ENCODE results near the gene SIN3A. TPM values are rescaled to one million over a fixed set of nuclear protein-coding genes. Genes with fewer than 3 reads are reported as not detected.

The SIN3A gene
- total and polyA plus RNA-seq, 2 experiments from 2014 or later: 24.3 to 73.0 TPM

- Mint-ChIP-seq H3K36me3 (ENCODE audit: low read depth) (peaks cover 43% of the 10 kb centered on the region), H3K9me3 (no peaks in the 10 kb centered on the region; the same call in 2 of the 3 replicates), H3K4me1 (peaks cover 12% of the 10 kb centered on the region), H3K27ac (no peak overlapping the region), H3K4me3 (no peak overlapping the region), H3K27me3 (ENCODE audit: insufficient read depth, low read depth, poor library complexity) (peaks cover 13% of the 10 kb centered on the region)
- Histone ChIP-seq H3K27me3 (ENCODE audit: insufficient read depth) (no peaks in the 10 kb centered on the region), H3K4me3 (no peak overlapping the region), H4K20me1 (replicated peaks; ENCODE audit: insufficient read depth) (no peaks in the 10 kb centered on the region; the same call in none of the 2 replicates), H3F3A (replicated peaks; ENCODE audit: low read depth) (peaks cover 20% of the 10 kb centered on the region; the same call in 1 of the 2 replicates), H3K27ac (ENCODE audit: low read depth) (no peak overlapping the region), H3K4me2 (no peak overlapping the region), H3K9me2 (ENCODE audit: insufficient read depth) (no peaks in the 10 kb centered on the region), H3K36me3 (ENCODE audit: insufficient read depth) (peaks cover 4% of the 10 kb centered on the region; the same call in 1 of the 2 replicates), H2AFZ (no peak overlapping the region), H3K4me1 (ENCODE audit: insufficient read depth) (peaks cover 13% of the 10 kb centered on the region; the same call in 1 of the 2 replicates), H3K79me2 (replicated peaks; ENCODE audit: insufficient read depth) (0 out of 2 replicates have a peak, but pooled peaks cover 6% of the 10 kb centered on the region)
- DNase-seq (ENCODE audit: low spot score): no peak
- TF ChIP-seq STAT1 (IDR thresholded peaks at IDR 0.05; ENCODE audit: unreplicated experiment) (no peak), CREB1 (CRISPR knock-in tag; IDR thresholded peaks at IDR 0.05; ENCODE audit: low read depth) (no peak), ZNF114 (CRISPR knock-in tag; IDR thresholded peaks at IDR 0.05) (no peak), CTCF (conservative IDR thresholded peaks at IDR 0.05; ENCODE audit: low read depth in 2 of 2) (no peak), REST (IDR thresholded peaks at IDR 0.05; ENCODE audit: unreplicated experiment) (no peak), NANOG (IDR thresholded peaks at IDR 0.05; ENCODE audit: borderline replicate concordance) (no peak), ZNF331 (CRISPR knock-in tag; IDR thresholded peaks at IDR 0.05; ENCODE audit: low read depth) (no peak), EZH2 (IDR thresholded peaks at IDR 0.05; ENCODE audit: low read depth, unreplicated experiment) (no peak)
- no peak for ATAC-seq
Measured at GRCh38 chr15:75366163-75366562, 85.3 kb downstream of the SIN3A start.

GRCh38 chr15:75364881-75365280, 86.6 kb downstream of the SIN3A start:
- H3K4me1 Mint-ChIP-seq: peaks cover 10% of the 10 kb centered on the region
- DNase-seq (ENCODE audit: low spot score) (no peak), ATAC-seq (no peak)
- Histone ChIP-seq H3K4me1 (ENCODE audit: insufficient read depth) (peaks cover 10% of the 10 kb centered on the region; the same call in 1 of the 2 replicates), H2AFZ (no peak overlapping the region), H3K4me3 (no peak overlapping the region), H3K27ac (ENCODE audit: low read depth) (no peak overlapping the region), H3F3A (replicated peaks; ENCODE audit: low read depth) (peaks cover 13% of the 10 kb centered on the region; the same call in 1 of the 2 replicates), H3K9me2 (ENCODE audit: insufficient read depth) (no peaks in the 10 kb centered on the region), H4K20me1 (replicated peaks; ENCODE audit: insufficient read depth) (no peaks in the 10 kb centered on the region; the same call in none of the 2 replicates), H3K36me3 (ENCODE audit: insufficient read depth) (no peaks in the 10 kb centered on the region), H3K27me3 (ENCODE audit: insufficient read depth) (no peaks in the 10 kb centered on the region), H3K79me2 (replicated peaks; ENCODE audit: insufficient read depth) (no peaks in the 10 kb centered on the region), H3K4me2 (no peak overlapping the region)
- no peak overlapping the region for H3K4me3 Mint-ChIP-seq
- no peaks in the 10 kb centered on the region; the same call in 2 of the 3 replicates for H3K9me3 Mint-ChIP-seq
- H3K27ac Mint-ChIP-seq: no peak overlapping the region
- H3K27me3 Mint-ChIP-seq (ENCODE audit: insufficient read depth, low read depth, poor library complexity): peaks cover 13% of the 10 kb centered on the region
- H3K36me3 Mint-ChIP-seq (ENCODE audit: low read depth): peaks cover 35% of the 10 kb centered on the region
- TF ChIP-seq ETS1 (IDR thresholded peaks at IDR 0.05) (no peak), REST (IDR thresholded peaks at IDR 0.05; ENCODE audit: unreplicated experiment) (no peak)

Data from GM23338 (cell line).